Neural cell (in vitro differentiated cells): Measurements from ENCODE around the gene FXR1.

ENCODE experiments used
- RAD21 ChIP-seq: fragments of 450-650 bp; conservative IDR thresholded peaks from 2 replicates; pipeline ENCODE4 v1.6.1; 2014; ENCODE audit warnings: antibody characterized with exemption, mild to moderate bottlenecking, moderate library complexity
- TF ChIP-seq, protein P1 (sequence below): IDR thresholded peaks from 2 replicates; pipeline ENCODE4 v1.6.1; 2012; ENCODE audit warnings: borderline replicate concordance

DNA sequence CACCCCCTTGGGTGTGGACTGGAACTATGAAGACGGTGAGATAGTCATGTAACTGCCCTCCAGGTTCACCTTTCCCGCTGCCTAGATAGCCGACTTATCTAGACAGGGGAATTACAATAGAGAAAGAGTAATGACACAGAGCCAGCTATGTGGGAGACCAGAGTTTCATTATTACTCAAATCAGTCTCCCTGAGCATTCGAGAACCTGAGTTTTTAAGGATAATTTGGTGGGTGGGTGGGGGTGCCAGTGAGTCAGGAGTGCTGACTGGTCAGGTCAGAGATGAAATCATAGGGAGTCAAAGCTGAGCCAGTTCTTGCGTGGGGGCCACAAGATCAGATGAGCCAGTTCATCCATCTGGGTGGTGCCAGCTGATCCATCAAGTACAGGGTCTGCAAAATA lies 96.8 kb downstream of the FXR1 start:
- no peak for TF ChIP-seq RAD21
- TF ChIP-seq, protein P1, sequence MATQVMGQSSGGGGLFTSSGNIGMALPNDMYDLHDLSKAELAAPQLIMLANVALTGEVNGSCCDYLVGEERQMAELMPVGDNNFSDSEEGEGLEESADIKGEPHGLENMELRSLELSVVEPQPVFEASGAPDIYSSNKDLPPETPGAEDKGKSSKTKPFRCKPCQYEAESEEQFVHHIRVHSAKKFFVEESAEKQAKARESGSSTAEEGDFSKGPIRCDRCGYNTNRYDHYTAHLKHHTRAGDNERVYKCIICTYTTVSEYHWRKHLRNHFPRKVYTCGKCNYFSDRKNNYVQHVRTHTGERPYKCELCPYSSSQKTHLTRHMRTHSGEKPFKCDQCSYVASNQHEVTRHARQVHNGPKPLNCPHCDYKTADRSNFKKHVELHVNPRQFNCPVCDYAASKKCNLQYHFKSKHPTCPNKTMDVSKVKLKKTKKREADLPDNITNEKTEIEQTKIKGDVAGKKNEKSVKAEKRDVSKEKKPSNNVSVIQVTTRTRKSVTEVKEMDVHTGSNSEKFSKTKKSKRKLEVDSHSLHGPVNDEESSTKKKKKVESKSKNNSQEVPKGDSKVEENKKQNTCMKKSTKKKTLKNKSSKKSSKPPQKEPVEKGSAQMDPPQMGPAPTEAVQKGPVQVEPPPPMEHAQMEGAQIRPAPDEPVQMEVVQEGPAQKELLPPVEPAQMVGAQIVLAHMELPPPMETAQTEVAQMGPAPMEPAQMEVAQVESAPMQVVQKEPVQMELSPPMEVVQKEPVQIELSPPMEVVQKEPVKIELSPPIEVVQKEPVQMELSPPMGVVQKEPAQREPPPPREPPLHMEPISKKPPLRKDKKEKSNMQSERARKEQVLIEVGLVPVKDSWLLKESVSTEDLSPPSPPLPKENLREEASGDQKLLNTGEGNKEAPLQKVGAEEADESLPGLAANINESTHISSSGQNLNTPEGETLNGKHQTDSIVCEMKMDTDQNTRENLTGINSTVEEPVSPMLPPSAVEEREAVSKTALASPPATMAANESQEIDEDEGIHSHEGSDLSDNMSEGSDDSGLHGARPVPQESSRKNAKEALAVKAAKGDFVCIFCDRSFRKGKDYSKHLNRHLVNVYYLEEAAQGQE: no peak
